BJ (cell line): ENCODE data around the gene DPEP3. TPM values are rescaled to one million over a fixed set of nuclear protein-coding genes. Genes with fewer than 3 reads are reported as not detected.

ENCODE experiments used
- CTCF ChIA-PET: fragments of 350-600 bp; formaldehyde crosslinking; extraction: SDS; loops from one replicate; lab custom pipeline; 2021; ENCODE audit warnings: antibody characterized with exemption, inconsistent platforms; lab: Yijun Ruan, JAX
- POLR2A ChIA-PET: fragments of 300-600 bp; sonication (Branson Sonifier 250); formaldehyde crosslinking; extraction: SDS; loops from one replicate; lab custom pipeline; 2021; ENCODE audit warnings: antibody characterized with exemption; lab: Charles Lee
- DNase-seq: peaks from one replicate; pipeline ENCODE4 v3.0.0-alpha.2; 2011; ENCODE audit warnings: low read depth
- H3K27me3 ChIP-seq: 2 replicates; pipeline ENCODE4 v1.6.0; 2011; ENCODE audit warnings: low read length; ENCODE audit not compliant: control insufficient read depth, insufficient read depth
- H3K36me3 ChIP-seq: 2 replicates; pipeline ENCODE4 v1.5.1; 2011; ENCODE audit warnings: low read length; ENCODE audit not compliant: control insufficient read depth, insufficient read depth
- H3K4me3 ChIP-seq: 2 replicates; pipeline ENCODE4 v1.5.1; 2011; ENCODE audit warnings: low read depth, mild to moderate bottlenecking, control low read depth, low read length
- CTCF ChIP-seq: IDR thresholded peaks from 2 replicates; pipeline ENCODE4 v1.5.1; 2011; ENCODE audit warnings: low read depth, mild to moderate bottlenecking, control low read depth, inconsistent platforms, low read length, moderate library complexity; ENCODE audit not compliant: insufficient read depth
- polyA plus RNA-seq: library from polyadenylated mRNA; depleted of rRNA; stranded (reverse); fragments of >200 nt; gene quantifications from 2 replicates; pipeline ENCODE4 v1.2.3, GENCODE V29; 2011

Gene DPEP3
- polyA plus RNA-seq, 1 experiment, result not detected

GRCh38 chr16:67988675-67989074 lies 8.4 kb upstream of the DPEP3 start:
- no peaks in the 10 kb centered on the region for H3K36me3 ChIP-seq
- no peak overlapping the region for H3K4me3 ChIP-seq
- TF ChIP-seq CTCF, result no peak
- H3K27me3 ChIP-seq, result no peaks in the 10 kb centered on the region
- ChIA-PET CTCF (interaction anchor here (0.9 to 1.1 kb wide), 2 partner anchors 10 to 55 kb away, joined by 3 read pairs; partner anchors contain the start of gene DPEP2), POLR2A (no interaction called here)
- no peak for DNase-seq

DNA sequence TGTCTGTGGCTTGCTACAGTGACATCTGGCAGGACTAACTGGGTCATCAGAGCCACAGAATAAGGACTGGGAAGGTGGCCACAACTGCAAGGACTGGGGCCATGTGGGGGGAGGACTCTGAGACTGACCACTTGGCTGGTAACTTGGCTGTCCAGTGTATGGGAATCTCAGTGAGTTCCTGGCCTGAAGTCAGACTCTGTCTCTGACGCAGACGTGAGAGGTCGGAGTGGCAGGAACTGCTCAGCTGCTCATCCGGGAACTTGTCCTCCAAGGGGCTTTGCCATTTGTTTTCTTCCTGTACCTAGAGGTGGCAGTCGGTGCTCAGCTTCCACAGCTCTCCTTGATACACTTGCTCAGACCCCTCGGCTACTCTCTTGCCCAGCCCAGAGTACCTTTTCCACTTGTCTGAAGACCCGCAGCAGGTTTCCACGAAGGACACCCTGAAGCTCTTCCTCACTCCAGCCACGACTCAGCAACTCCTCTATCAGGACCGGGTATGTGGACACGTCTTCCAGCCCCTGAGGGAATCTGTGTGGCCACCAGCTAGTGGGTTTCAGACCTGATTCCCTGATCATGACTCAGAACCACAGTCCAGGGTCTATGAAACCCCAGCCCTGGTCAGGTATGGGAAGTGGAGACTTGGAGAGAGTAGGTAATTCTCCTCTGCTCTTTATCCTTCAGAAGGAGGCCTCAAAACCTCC lies 7.3 kb upstream of the DPEP3 start:
- DNase-seq, result no peak
- no peaks in the 10 kb centered on the region for H3K36me3 ChIP-seq
- CTCF ChIA-PET, result interaction anchor here (2.2 kb wide), 1 partner anchor 53 kb away, joined by 7 read pairs; no protein-coding TSS in a partner anchor
- no peak overlapping the region for H3K4me3 ChIP-seq
- POLR2A ChIA-PET, result no interaction called here
- no peaks in the 10 kb centered on the region for H3K27me3 ChIP-seq
- TF ChIP-seq CTCF, result no peak

DNA sequence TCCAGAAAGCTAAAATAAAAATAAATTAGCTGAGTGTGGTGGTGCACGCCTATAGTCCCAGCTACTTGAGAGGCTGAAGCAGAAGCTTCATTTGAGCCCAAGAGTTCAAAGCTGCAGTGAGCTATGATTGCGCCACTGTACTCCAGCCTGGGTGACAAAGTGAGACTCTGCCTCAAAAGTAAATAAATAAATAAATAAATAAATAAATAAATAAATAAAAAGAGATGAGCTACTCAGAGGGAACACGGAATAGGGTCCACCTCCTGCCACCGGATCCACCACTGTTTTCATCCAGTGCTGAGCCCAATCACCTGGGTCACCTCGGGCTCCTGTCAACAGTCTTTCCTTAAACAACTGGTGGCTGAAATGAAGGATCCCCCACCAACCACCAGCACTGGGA lies 6.7 kb upstream of the DPEP3 start:
- Histone ChIP-seq H3K27me3 (no peaks in the 10 kb centered on the region), H3K36me3 (no peaks in the 10 kb centered on the region), H3K4me3 (no peak overlapping the region)
- ChIA-PET CTCF (interaction anchor here (1.6 to 2.2 kb wide), 2 partner anchors 54 to 240 kb away, joined by 3 to 7 read pairs; no protein-coding TSS in a partner anchor), POLR2A (no interaction called here)
- no peak for TF ChIP-seq CTCF
- no peak for DNase-seq

GRCh38 chr16:67982011-67982696 lies 1.9 kb upstream of the DPEP3 start:
- Histone ChIP-seq H3K27me3 (0 out of 2 replicates have a peak, but pooled peaks cover 5% of the 10 kb centered on the region), H3K36me3 (no peaks in the 10 kb centered on the region), H3K4me3 (no peak overlapping the region)
- no peak for TF ChIP-seq CTCF
- no peak for DNase-seq
- ChIA-PET POLR2A (interaction anchor here (0.7 kb wide), 1 partner anchor 255 kb away, joined by 3 read pairs; no protein-coding TSS in a partner anchor), CTCF (interaction anchor here (0.9 to 2.2 kb wide), 4 partner anchors 10 to 58 kb away, joined by 3 to 5 read pairs (median 4); no protein-coding TSS in a partner anchor)
